B cell (primary cell): ENCODE data around the gene ATG13.

Experiments
- EZH2 ChIP-seq: IDR thresholded peaks from 2 replicates; pipeline ENCODE4 v1.6.1; 2012; ENCODE audit warnings: borderline replicate concordance, low read depth, mild to moderate bottlenecking, moderate library complexity, low read length; ENCODE audit not compliant: insufficient read depth, poor library complexity, severe bottlenecking
- TF ChIP-seq, protein P1 (sequence below): fragments of 200-600 bp; IDR thresholded peaks from one replicate; pipeline ENCODE4 v1.8.0; 2022; ENCODE audit warnings: antibody characterized with exemption, mild to moderate bottlenecking

DNA sequence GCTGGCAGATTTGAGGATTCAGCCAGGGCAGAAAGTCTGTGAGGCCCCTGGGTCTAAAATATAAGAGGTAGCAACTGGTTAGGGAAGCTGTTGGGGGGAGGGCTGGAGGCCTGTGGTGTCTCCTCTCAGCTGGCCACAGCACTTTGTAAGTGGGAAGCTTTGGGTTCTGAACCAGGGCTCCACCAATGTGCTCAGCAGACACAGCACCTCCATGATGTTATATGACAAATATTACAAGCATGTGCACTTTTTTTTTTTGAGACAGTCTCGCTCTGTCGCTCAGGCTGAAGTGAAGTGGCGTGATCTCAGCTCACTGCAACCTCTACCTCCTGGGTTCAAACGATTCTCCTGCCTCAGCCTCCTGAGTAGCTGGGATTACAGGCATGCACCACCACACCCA, 75.1 kb downstream of the ATG13 start:
- TF ChIP-seq, protein P1, sequence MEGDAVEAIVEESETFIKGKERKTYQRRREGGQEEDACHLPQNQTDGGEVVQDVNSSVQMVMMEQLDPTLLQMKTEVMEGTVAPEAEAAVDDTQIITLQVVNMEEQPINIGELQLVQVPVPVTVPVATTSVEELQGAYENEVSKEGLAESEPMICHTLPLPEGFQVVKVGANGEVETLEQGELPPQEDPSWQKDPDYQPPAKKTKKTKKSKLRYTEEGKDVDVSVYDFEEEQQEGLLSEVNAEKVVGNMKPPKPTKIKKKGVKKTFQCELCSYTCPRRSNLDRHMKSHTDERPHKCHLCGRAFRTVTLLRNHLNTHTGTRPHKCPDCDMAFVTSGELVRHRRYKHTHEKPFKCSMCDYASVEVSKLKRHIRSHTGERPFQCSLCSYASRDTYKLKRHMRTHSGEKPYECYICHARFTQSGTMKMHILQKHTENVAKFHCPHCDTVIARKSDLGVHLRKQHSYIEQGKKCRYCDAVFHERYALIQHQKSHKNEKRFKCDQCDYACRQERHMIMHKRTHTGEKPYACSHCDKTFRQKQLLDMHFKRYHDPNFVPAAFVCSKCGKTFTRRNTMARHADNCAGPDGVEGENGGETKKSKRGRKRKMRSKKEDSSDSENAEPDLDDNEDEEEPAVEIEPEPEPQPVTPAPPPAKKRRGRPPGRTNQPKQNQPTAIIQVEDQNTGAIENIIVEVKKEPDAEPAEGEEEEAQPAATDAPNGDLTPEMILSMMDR, result no peak
- TF ChIP-seq EZH2, result no peak
